ENCODE measurements around the gene SMYD4. TPM values are rescaled to one million over a fixed set of nuclear protein-coding genes. Genes with fewer than 3 reads are reported as not detected.
A peak's percentile ranks its signal among the peaks of the same experiment; 100 is the strongest.

Gene SMYD4
- total RNA-seq, 1 donor from 2014 or later = 16.7 TPM

- no peak for DNase-seq (ENCODE audit: extremely low spot score in 2 of 2)
- intact Hi-C loops (cut with DNase I) = loop anchor here (5.0 kb wide), 1 partner anchor 119 kb away; no protein-coding TSS in a partner anchor
- Histone ChIP-seq H3K4me1 (peaks cover 60% of the 10 kb centered on the region), H3K27ac (peak overlapping the region; percentile 85), H3K27me3 (no peaks in the 10 kb centered on the region), H3K4me3 (no peak overlapping the region), H3K36me3 (no peaks in the 10 kb centered on the region), H3K9me3 (no peaks in the 10 kb centered on the region)
- TF ChIP-seq CTCF (IDR thresholded peaks at IDR 0.05) = no peak
- no peak for TF ChIP-seq POLR2AphosphoS5 (IDR thresholded peaks at IDR 0.05; ENCODE audit: insufficient read depth in 1 of 2, low read depth in 1 of 2)
- TF ChIP-seq POLR2A (IDR thresholded peaks at IDR 0.05) = no peak
These were observed 43.8 kb downstream of the SMYD4 start for GRCh38 chr17:1785930-1786329.

GRCh38 chr17:1783834-1784611, 45.7 kb downstream of the SMYD4 start:
- intact Hi-C loops (cut with DNase I) = loop anchor here (2.0 kb wide), 1 partner anchor 67 kb away; no protein-coding TSS in a partner anchor
- H3K36me3 ChIP-seq = no peaks in the 10 kb centered on the region
- TF ChIP-seq POLR2A (IDR thresholded peaks at IDR 0.05) (peak in 1 of 2 donors; percentile 63), POLR2AphosphoS5 (IDR thresholded peaks at IDR 0.05; ENCODE audit: insufficient read depth in 1 of 2, low read depth in 1 of 2) (peak in 1 of 2 donors; percentile 98), CTCF (IDR thresholded peaks at IDR 0.05) (peak; percentile 58 to 93 (median 78))
- H3K4me1 ChIP-seq = peaks cover 76% of the 10 kb centered on the region
- H3K27ac ChIP-seq = peak overlapping the region; percentile 97
- H3K27me3 ChIP-seq = no peaks in the 10 kb centered on the region
- H3K4me3 ChIP-seq = no peak overlapping the region
- DNase-seq (ENCODE audit: extremely low spot score in 2 of 2) = peak in 1 of 2 donors; percentile 99
- H3K9me3 ChIP-seq = no peaks in the 10 kb centered on the region

GRCh38 chr17:1783271-1783670, 46.4 kb downstream of the SMYD4 start:
- intact Hi-C loops (cut with DNase I) = loop anchor here (2.0 kb wide), 1 partner anchor 66 kb away; no protein-coding TSS in a partner anchor
- H3K4me3 ChIP-seq = no peak overlapping the region

GRCh38 chr17:1782171-1782567, 47.5 kb downstream of the SMYD4 start:
- Histone ChIP-seq H3K4me3 (peak overlapping the region in 1 of 2 donors; percentile 5), H3K9me3 (no peaks in the 10 kb centered on the region), H3K36me3 (peaks cover 0 to 6% of the 10 kb centered on the region in 2 donors), H3K27me3 (no peaks in the 10 kb centered on the region), H3K4me1 (peaks cover 73% of the 10 kb centered on the region), H3K27ac (peak overlapping the region; percentile 97)
- TF ChIP-seq POLR2A (IDR thresholded peaks at IDR 0.05) (no peak), CTCF (IDR thresholded peaks at IDR 0.05) (no peak), POLR2AphosphoS5 (IDR thresholded peaks at IDR 0.05; ENCODE audit: insufficient read depth in 1 of 2, low read depth in 1 of 2) (no peak)
- intact Hi-C loops (cut with DNase I) = loop anchor here (2.0 kb wide), 1 partner anchor 65 kb away; no protein-coding TSS in a partner anchor
- no peak for DNase-seq (ENCODE audit: extremely low spot score in 2 of 2)

More at GRCh38 chr17:1783271-1783670, 46.4 kb downstream of the SMYD4 start:
- Histone ChIP-seq H3K36me3 (no peaks in the 10 kb centered on the region), H3K9me3 (no peaks in the 10 kb centered on the region), H3K27ac (peak overlapping the region; percentile 97), H3K4me1 (peaks cover 83% of the 10 kb centered on the region), H3K27me3 (no peaks in the 10 kb centered on the region)
- no peak for DNase-seq (ENCODE audit: extremely low spot score in 2 of 2)
- no peak for TF ChIP-seq CTCF (IDR thresholded peaks at IDR 0.05)
- peak in 1 of 2 donors; percentile 50 for TF ChIP-seq POLR2AphosphoS5 (IDR thresholded peaks at IDR 0.05; ENCODE audit: insufficient read depth in 1 of 2, low read depth in 1 of 2)
- TF ChIP-seq POLR2A (IDR thresholded peaks at IDR 0.05) = no peak
